ENCODE measurements around the gene RNF220.
"Not testable (repeated sequence)": the region's sequence is repeated elsewhere in the genome, so short reads cannot be mapped to it uniquely, and the experiment has no call there.

Gene RNF220

DNA sequence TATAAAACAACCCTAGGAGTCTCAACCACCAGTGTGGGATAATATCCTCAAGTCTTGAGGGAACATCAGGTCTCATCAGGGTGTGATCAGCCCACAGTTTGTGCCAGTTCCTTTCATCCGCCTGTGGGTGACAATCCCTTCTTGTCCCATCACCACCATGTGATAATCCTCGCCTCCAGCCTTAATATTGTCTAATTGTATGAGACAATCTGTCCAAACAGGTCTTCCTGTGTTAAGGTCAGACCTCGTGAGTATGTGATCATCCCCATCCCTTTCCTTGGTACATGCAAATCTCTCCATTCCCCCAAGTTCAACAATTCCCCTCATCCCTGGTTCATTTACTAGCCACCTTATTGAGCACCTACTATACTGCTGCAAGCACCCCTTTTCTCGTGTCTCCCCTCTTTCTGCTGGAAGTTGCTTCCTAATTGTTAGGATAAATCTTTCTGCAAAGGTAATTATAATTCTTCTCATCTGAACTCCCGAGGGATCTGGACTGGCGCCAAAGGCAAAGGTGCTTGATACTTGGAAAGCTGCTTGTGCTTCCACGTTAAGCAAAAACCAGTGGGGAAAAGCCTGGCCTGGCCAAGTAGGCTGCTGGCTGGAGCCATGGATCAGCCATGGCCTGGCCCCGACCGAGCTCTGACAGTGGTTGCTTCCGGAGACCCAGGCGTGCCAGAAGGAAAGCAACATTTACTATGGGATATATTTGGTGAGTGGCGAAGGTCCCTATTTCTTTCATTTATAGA, 92.5 kb downstream of the RNF220 start:
- no peak for DNase-seq

GRCh38 chr1:44499306-44499705, 94.3 kb downstream of the RNF220 start:
- DNase-seq: no peak

- no peak for DNase-seq
Measured at GRCh38 chr1:44500181-44501046, 95.4 kb downstream of the RNF220 start.

GRCh38 chr1:44501047-44501890, 96.2 kb downstream of the RNF220 start:
- DNase-seq: no peak

- DNase-seq: not testable (repeated sequence)
Measured at GRCh38 chr1:44502823-44503222, 97.8 kb downstream of the RNF220 start.

- no peak for DNase-seq
Measured at GRCh38 chr1:44503625-44504024, 98.6 kb downstream of the RNF220 start.

GRCh38 chr1:44505210-44505993, 100.3 kb downstream of the RNF220 start:
- DNase-seq: no peak

DNA sequence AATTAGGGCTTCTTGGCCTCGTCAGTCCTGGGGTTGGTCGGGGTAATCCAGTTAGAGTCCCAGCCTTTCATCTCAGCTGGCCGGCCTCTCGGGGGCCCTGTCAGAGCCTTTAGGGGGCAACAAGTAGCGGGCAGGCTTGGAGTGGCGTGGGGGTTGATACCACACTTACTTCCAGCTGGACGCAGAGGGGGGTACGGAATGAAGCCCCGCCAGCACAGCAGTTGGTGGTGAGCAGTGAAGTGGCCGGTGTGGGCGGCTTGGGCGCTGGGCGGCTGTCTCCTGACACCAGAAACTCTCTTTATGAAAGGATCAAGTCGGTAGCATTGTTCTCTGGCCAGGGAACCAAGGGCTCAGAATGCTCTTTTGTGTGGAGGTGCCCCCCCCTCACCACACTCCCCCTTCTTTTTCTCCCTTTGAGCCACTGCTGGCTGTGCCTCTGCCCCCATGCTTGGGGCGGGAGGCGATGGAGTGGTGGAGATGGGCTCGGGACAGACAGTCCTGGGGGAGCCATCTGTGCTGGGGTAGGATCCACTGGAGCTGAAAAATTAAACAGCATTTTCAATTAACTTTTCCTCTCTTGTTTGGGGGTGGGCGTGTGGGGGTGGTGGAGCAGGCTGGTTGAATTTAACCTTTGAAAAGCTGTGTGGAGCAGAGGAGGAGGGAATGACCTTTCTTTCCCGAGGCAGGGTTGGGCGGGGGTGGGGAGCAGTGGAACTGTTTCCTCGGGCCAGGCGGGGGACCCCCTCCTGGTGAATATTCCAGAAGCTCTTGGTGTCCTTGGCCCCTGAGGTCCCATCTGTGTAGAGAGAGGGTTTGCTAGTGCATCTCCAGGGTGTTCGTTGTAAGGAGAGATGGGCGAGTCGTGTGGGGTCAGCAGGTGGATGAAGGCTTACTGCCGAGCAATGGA, 102.7 kb downstream of the RNF220 start:
- no peak for DNase-seq

GRCh38 chr1:44508397-44508745, 103.3 kb downstream of the RNF220 start:
- DNase-seq: no peak

GRCh38 chr1:44511363-44511762, 106.3 kb downstream of the RNF220 start:
- DNase-seq: no peak

DNA sequence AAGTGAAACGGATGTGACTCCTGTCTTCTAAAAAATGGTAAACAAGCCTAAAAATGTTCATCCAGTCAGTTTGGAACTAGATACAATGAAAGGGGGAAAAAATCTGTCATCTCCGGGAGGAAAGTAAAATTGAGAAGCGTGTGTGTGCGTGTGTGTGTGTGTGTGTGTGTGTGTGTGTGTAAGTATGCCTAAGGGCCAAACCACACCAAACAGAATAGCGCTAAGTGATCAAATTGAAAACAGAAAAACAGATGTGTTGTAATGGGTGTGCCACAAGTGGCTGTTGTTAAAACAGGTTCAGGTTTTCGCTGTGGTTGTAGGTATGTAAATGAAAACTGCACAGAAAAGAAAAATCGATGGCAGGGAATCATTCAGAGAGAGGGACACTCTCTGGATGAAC, 106.7 kb downstream of the RNF220 start:
- DNase-seq: no peak

DNA sequence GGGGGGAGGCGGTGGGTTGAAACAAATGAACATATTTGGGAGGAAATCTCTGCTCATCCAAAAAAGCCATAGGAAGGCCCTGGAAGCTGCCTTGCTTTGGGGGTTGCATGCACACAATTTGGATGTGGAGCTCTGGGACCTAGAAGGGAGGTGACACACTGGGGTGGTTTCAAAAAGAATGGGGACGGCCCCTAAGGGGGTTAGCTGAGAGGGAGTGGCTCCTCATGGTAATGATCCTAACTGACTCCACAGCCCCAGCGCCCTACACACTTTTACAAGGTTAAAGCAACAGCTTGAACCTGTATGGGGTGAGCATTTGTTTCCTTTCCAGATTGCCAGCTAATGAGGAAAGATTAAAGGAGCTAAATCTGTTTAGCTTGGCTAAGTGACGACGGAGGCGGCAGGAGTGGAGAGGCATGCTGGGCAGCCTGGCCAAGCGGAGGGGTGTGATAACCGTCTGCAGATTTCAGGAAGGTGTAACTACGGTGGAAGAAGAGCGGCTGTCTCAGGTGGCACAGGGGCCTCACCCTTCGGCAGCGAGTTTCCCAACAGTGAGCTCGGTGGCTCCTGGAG, 107.3 kb downstream of the RNF220 start:
- no peak for DNase-seq

GRCh38 chr1:44513111-44513510, 108.1 kb downstream of the RNF220 start:
- no peak for DNase-seq

GRCh38 chr1:44514673-44515072, 109.6 kb downstream of the RNF220 start:
- no peak for DNase-seq

GRCh38 chr1:44515416-44515815, 110.4 kb downstream of the RNF220 start:
- DNase-seq: no peak

DNA sequence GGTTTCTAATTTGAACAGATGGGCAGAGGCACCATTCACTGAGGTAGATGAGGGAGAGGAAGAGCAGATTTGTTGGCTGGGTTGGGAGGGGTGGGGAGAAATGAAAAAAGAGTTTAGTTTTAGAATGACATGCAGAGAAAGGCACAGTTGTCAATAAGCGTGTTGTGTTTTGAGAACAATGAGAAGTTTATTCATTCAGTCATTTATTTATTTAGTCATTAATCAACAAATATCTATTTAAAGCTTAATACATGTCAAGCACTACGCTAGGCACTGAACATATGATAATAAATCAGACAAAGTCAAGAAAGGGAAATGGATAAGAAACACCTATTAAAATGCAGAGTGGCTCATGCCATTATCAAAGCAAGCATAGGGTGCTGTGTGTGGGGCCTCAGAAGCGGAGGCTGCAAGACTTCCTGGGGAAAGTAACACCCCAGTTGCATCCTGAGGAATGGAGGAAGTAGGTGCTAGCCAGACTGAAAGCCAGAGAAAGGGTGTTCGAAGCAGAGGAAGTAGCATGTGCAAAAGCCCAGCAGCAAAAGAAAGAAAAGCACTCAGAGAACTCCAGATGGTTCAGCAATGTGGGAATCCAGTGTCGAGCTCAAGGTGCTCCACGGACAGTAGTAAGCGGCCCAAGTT, 114.1 kb downstream of the RNF220 start:
- DNase-seq: no peak

- no peak for DNase-seq
Measured at GRCh38 chr1:44521378-44522080, 116.5 kb downstream of the RNF220 start.

- no peak for DNase-seq
Measured at GRCh38 chr1:44523593-44524591, 118.8 kb downstream of the RNF220 start.
